Colonic mucosa (tissue), 4 donors: ENCODE measurements around the gene PCDHB1. TPM values are rescaled to one million over a fixed set of nuclear protein-coding genes. Genes with fewer than 3 reads are reported as not detected.

Source experiments
- DNase-seq: peaks from one replicate; pipeline ENCODE4 v3.0.0-alpha.2; 2020
- H3K27ac ChIP-seq: fragments of 200-600 bp; one replicate; pipeline ENCODE4 v1.8.0; 2021
- H3K27me3 ChIP-seq: fragments of 200-600 bp; one replicate; pipeline ENCODE4 v1.8.0; 2021
- H3K36me3 ChIP-seq: fragments of 200-600 bp; one replicate; pipeline ENCODE4 v1.8.0; 2021
- H3K4me1 ChIP-seq: fragments of 200-600 bp; one replicate; pipeline ENCODE4 v1.8.0; 2021; ENCODE audit warnings: mild to moderate bottlenecking
- H3K4me3 ChIP-seq: fragments of 200-600 bp; one replicate; pipeline ENCODE4 v1.8.0; 2021
- H3K9ac ChIP-seq, 2 donors: one replicate each; pipeline ENCODE4 v1.7.0; 2013; ENCODE audit warnings: control low read depth in 2 of 2, low read depth in 2 of 2, low read length in 2 of 2
- H3K9me3 ChIP-seq: fragments of 200-600 bp; one replicate; pipeline ENCODE4 v1.8.0; 2021
- intact Hi-C: fragments of 100-400 bp; cut with DNase I; formaldehyde crosslinking; loops from one replicate; pipeline ENCODE4 v1.14.1; 2022
- total RNA-seq, 2 donors: library from RNA; stranded (reverse); fragmentation: NEBNext Ultra II Directional in 1 of 2; extraction: Animal tissue kit (Norgen Biotek cat#: 25700) in 1 of 2; gene quantifications; one replicate each; pipeline ENCODE4 v1.2.1, GENCODE V29; 2021
- TF ChIP-seq, protein P1 (sequence below): fragments of 200-600 bp; IDR thresholded peaks from one replicate; pipeline ENCODE4 v1.8.0; 2022; ENCODE audit warnings: antibody characterized with exemption, mild to moderate bottlenecking
- donor health status: healthy.
- donor health status: DM: no; HTN: no; CAD: no.
- donor health status: DM: no; HTN: no; CAD: no.

Gene PCDHB1
- total RNA-seq, 2 donors from 2014 or later = not detected

DNA sequence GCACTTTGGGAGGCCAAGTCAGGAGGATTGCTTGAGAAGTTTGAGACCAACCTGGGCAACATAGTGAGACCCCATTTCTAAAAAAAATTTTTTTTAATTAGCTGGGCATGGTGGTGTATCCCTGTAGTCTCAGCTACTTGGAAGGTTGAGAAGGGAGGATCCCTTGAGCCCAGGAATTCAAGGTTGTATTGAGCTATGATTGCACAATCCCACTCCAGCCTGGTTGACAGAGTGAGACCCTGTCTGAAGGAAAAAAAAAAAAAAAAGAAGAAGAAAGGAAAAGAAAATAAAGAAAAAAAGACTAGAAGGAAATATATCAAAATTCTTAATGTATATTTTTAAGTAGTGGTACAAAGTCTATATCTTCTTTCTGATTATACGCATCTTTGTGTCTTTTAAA, 28.8 kb upstream of the PCDHB1 start:
- Histone ChIP-seq H3K4me1 (no peaks in the 10 kb centered on the region), H3K27me3 (no peaks in the 10 kb centered on the region), H3K9me3 (no peaks in the 10 kb centered on the region), H3K27ac (no peak overlapping the region), H3K36me3 (no peaks in the 10 kb centered on the region), H3K9ac (no peak overlapping the region), H3K4me3 (no peak overlapping the region)
- intact Hi-C loops = no loop called here
- TF ChIP-seq, protein P1, sequence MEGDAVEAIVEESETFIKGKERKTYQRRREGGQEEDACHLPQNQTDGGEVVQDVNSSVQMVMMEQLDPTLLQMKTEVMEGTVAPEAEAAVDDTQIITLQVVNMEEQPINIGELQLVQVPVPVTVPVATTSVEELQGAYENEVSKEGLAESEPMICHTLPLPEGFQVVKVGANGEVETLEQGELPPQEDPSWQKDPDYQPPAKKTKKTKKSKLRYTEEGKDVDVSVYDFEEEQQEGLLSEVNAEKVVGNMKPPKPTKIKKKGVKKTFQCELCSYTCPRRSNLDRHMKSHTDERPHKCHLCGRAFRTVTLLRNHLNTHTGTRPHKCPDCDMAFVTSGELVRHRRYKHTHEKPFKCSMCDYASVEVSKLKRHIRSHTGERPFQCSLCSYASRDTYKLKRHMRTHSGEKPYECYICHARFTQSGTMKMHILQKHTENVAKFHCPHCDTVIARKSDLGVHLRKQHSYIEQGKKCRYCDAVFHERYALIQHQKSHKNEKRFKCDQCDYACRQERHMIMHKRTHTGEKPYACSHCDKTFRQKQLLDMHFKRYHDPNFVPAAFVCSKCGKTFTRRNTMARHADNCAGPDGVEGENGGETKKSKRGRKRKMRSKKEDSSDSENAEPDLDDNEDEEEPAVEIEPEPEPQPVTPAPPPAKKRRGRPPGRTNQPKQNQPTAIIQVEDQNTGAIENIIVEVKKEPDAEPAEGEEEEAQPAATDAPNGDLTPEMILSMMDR = no peak
- DNase-seq = no peak

DNA sequence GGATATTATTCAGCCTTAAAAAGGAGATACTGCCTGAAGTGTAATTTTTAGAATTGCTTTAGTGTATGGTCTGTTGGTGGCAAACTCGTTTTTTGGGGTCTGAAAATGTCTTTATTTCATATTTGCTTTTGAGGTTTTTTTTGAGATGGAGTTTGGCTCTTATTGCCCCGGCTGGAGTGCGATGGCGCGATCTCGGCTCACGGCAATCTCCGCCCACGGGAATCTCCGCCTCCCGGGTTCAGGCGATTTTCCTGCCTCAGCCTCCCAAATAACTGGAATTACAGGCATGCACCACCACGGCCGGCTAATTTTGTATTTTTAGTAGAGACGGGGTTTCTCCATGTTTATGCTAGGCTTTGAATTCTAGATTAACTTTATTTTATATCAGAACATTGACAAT, 20.2 kb upstream of the PCDHB1 start:
- no peak for DNase-seq
- H3K9ac ChIP-seq = no peak overlapping the region
- H3K27me3 ChIP-seq = no peaks in the 10 kb centered on the region
- H3K4me1 ChIP-seq = no peaks in the 10 kb centered on the region
- intact Hi-C loops = no loop called here
- no peaks in the 10 kb centered on the region for H3K36me3 ChIP-seq
- TF ChIP-seq, protein P1 = no peak
- H3K27ac ChIP-seq = no peak overlapping the region
- no peaks in the 10 kb centered on the region for H3K9me3 ChIP-seq
- no peak overlapping the region for H3K4me3 ChIP-seq

DNA sequence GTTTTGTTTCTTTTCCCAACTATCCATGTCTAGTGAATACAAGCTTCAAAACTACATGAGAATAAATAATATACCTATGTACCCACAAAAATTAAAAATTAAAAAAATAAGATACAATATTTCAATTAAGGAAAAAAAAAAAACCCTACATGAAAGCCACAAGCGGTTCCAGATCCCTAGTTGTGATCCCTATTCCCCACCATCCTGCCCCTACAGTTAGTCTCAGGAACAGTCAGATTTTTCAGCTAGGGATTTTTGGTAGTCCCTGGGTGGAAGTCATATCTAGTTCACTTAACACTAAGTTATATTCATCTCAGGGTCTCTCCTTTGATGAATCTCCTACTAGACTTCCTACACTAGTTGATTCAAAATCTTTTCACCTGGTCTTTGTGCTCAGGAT, 18.5 kb upstream of the PCDHB1 start:
- DNase-seq = no peak
- H3K36me3 ChIP-seq = no peaks in the 10 kb centered on the region
- H3K4me3 ChIP-seq = no peak overlapping the region
- intact Hi-C loops = no loop called here
- no peaks in the 10 kb centered on the region for H3K9me3 ChIP-seq
- H3K27ac ChIP-seq = no peak overlapping the region
- H3K9ac ChIP-seq = no peak overlapping the region
- no peaks in the 10 kb centered on the region for H3K4me1 ChIP-seq
- no peaks in the 10 kb centered on the region for H3K27me3 ChIP-seq
- TF ChIP-seq, protein P1 = no peak

DNA sequence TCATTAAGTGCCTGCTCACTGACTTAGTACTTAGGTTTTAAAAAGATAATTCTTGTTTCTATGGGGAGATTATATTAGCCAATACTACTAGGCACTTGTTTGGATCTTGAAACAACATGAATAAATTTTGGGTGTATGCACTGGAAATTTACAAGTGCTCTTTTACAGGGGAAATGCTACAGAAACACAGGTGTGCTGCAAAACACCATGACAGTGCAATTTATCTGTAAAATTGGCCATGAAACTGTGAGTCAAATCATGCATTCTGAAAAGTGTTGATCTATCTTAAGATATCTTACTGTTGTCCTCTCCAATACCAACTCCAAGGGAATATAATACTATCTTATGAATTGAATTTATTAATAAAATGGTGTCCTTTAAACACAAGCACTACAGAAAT, 12.1 kb upstream of the PCDHB1 start:
- Histone ChIP-seq H3K9ac (no peak overlapping the region), H3K4me3 (no peak overlapping the region), H3K9me3 (no peaks in the 10 kb centered on the region), H3K4me1 (no peaks in the 10 kb centered on the region), H3K27ac (no peak overlapping the region), H3K27me3 (no peaks in the 10 kb centered on the region), H3K36me3 (no peaks in the 10 kb centered on the region)
- TF ChIP-seq, protein P1 = no peak
- intact Hi-C loops = no loop called here
- DNase-seq = no peak

DNA sequence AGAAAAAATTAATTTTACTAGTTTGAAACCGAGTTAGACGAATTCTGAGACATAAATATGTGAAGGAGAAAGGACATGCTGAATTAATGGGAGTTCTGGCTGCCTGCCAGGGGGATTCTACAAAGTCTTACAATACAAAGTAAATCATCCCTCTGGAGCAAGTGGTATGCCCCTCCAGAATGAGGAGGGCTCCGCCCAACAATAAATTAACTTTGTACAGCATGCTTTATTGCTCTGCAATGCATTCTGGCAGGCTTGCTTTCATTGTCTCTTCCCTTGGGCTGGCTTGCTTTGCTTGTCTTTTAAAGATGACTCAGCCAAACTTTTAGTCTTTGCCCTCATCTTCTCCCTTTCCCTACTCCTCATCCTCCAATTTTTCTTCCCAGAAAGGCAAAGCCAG, 11.7 kb upstream of the PCDHB1 start:
- H3K27me3 ChIP-seq = no peaks in the 10 kb centered on the region
- H3K36me3 ChIP-seq = no peaks in the 10 kb centered on the region
- H3K4me3 ChIP-seq = no peak overlapping the region
- no peaks in the 10 kb centered on the region for H3K4me1 ChIP-seq
- TF ChIP-seq, protein P1 = no peak
- DNase-seq = no peak
- H3K9ac ChIP-seq = no peak overlapping the region
- no peaks in the 10 kb centered on the region for H3K9me3 ChIP-seq
- intact Hi-C loops = no loop called here
- no peak overlapping the region for H3K27ac ChIP-seq
